ENCODE results near the gene FOXC1. TPM values are rescaled to one million over a fixed set of nuclear protein-coding genes. Genes with fewer than 3 reads are reported as not detected.

FOXC1 gene
- total RNA-seq, 1 experiment from 2014 or later = 16.5 TPM

GRCh38 chr6:1611572-1612298 is 2.0 kb downstream of the FOXC1 start:
- no peak for DNase-seq
- H3K4me3 Mint-ChIP-seq (ENCODE audit: low read depth, unreplicated experiment) = peak overlapping the region; percentile 80
- H3K27me3 Mint-ChIP-seq (ENCODE audit: unreplicated experiment) = peaks cover 12% of the 10 kb centered on the region
- BruUV-seq (replicated peaks) = no TSS peak
- CTCF ChIA-PET = interaction anchor here (0.6 kb wide), 1 partner anchor 91 kb away, joined by 4 read pairs; no protein-coding TSS in a partner anchor
- intact Hi-C loops (cut with micrococcal nuclease; ENCODE audit: unreplicated experiment) = loop anchor here (5.0 kb wide), 2 partner anchors 76 to 151 kb away; no protein-coding TSS in a partner anchor
- no peaks in the 10 kb centered on the region for H3K9me3 Mint-ChIP-seq (ENCODE audit: low read depth, unreplicated experiment)
- H3K36me3 Mint-ChIP-seq (ENCODE audit: insufficient read depth, unreplicated experiment) = peaks cover 64% of the 10 kb centered on the region
- H3K27ac Mint-ChIP-seq (ENCODE audit: unreplicated experiment) = peak overlapping the region; percentile 81
- TF ChIP-seq, protein P1, sequence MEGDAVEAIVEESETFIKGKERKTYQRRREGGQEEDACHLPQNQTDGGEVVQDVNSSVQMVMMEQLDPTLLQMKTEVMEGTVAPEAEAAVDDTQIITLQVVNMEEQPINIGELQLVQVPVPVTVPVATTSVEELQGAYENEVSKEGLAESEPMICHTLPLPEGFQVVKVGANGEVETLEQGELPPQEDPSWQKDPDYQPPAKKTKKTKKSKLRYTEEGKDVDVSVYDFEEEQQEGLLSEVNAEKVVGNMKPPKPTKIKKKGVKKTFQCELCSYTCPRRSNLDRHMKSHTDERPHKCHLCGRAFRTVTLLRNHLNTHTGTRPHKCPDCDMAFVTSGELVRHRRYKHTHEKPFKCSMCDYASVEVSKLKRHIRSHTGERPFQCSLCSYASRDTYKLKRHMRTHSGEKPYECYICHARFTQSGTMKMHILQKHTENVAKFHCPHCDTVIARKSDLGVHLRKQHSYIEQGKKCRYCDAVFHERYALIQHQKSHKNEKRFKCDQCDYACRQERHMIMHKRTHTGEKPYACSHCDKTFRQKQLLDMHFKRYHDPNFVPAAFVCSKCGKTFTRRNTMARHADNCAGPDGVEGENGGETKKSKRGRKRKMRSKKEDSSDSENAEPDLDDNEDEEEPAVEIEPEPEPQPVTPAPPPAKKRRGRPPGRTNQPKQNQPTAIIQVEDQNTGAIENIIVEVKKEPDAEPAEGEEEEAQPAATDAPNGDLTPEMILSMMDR (IDR thresholded peaks at IDR 0.05; ENCODE audit: unreplicated experiment) = no peak
- peaks cover 8% of the 10 kb centered on the region for H3K4me1 Mint-ChIP-seq (ENCODE audit: low read depth, unreplicated experiment)

DNA sequence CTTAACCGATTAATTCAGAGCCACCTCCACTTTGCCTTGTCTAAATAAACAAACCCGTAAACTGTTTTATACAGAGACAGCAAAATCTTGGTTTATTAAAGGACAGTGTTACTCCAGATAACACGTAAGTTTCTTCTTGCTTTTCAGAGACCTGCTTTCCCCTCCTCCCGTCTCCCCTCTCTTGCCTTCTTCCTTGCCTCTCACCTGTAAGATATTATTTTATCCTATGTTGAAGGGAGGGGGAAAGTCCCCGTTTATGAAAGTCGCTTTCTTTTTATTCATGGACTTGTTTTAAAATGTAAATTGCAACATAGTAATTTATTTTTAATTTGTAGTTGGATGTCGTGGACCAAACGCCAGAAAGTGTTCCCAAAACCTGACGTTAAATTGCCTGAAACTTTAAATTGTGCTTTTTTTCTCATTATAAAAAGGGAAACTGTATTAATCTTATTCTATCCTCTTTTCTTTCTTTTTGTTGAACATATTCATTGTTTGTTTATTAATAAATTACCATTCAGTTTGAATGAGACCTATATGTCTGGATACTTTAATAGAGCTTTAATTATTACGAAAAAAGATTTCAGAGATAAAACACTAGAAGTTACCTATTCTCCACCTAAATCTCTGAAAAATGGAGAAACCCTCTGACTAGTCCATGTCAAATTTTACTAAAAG is 2.7 kb downstream of the FOXC1 start:
- BruUV-seq (replicated peaks) = TSS peak; percentile 82
- Mint-ChIP-seq H3K4me1 (ENCODE audit: low read depth, unreplicated experiment) (peaks cover 8% of the 10 kb centered on the region), H3K9me3 (ENCODE audit: low read depth, unreplicated experiment) (no peaks in the 10 kb centered on the region), H3K4me3 (ENCODE audit: low read depth, unreplicated experiment) (peak overlapping the region; percentile 80), H3K36me3 (ENCODE audit: insufficient read depth, unreplicated experiment) (peaks cover 64% of the 10 kb centered on the region), H3K27me3 (ENCODE audit: unreplicated experiment) (peaks cover 12% of the 10 kb centered on the region), H3K27ac (ENCODE audit: unreplicated experiment) (peak overlapping the region; percentile 81)
- no peak for DNase-seq
- TF ChIP-seq, protein P1 (IDR thresholded peaks at IDR 0.05; ENCODE audit: unreplicated experiment) = no peak
- intact Hi-C loops (cut with micrococcal nuclease; ENCODE audit: unreplicated experiment) = loop anchor here (5.0 kb wide), 2 partner anchors 75 to 150 kb away; no protein-coding TSS in a partner anchor
- CTCF ChIA-PET = no interaction called here

- Mint-ChIP-seq H3K4me3 (ENCODE audit: low read depth, unreplicated experiment) (peak overlapping the region; percentile 80), H3K27me3 (ENCODE audit: unreplicated experiment) (peaks cover 12% of the 10 kb centered on the region), H3K4me1 (ENCODE audit: low read depth, unreplicated experiment) (peaks cover 8% of the 10 kb centered on the region), H3K9me3 (ENCODE audit: low read depth, unreplicated experiment) (no peaks in the 10 kb centered on the region), H3K36me3 (ENCODE audit: insufficient read depth, unreplicated experiment) (peaks cover 65% of the 10 kb centered on the region), H3K27ac (ENCODE audit: unreplicated experiment) (peak overlapping the region; percentile 81)
- CTCF ChIA-PET = no interaction called here
- intact Hi-C loops (cut with micrococcal nuclease; ENCODE audit: unreplicated experiment) = loop anchor here (5.0 kb wide), 2 partner anchors 74 to 149 kb away; no protein-coding TSS in a partner anchor
- no TSS peak for BruUV-seq (replicated peaks)
- no peak for DNase-seq
- TF ChIP-seq, protein P1 (IDR thresholded peaks at IDR 0.05; ENCODE audit: unreplicated experiment) = no peak
Observed at GRCh38 chr6:1612974-1613306, 3.2 kb downstream of the FOXC1 start.

DNA sequence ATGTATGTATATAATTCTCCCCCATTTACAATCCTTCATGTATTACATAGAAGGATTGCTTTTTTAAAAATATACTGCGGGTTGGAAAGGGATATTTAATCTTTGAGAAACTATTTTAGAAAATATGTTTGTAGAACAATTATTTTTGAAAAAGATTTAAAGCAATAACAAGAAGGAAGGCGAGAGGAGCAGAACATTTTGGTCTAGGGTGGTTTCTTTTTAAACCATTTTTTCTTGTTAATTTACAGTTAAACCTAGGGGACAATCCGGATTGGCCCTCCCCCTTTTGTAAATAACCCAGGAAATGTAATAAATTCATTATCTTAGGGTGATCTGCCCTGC is 3.6 kb downstream of the FOXC1 start:
- Mint-ChIP-seq H3K36me3 (ENCODE audit: insufficient read depth, unreplicated experiment) (peaks cover 61% of the 10 kb centered on the region), H3K4me3 (ENCODE audit: low read depth, unreplicated experiment) (peak overlapping the region; percentile 80), H3K27me3 (ENCODE audit: unreplicated experiment) (peaks cover 8% of the 10 kb centered on the region), H3K27ac (ENCODE audit: unreplicated experiment) (peak overlapping the region; percentile 81), H3K9me3 (ENCODE audit: low read depth, unreplicated experiment) (no peaks in the 10 kb centered on the region), H3K4me1 (ENCODE audit: low read depth, unreplicated experiment) (peaks cover 6% of the 10 kb centered on the region)
- BruUV-seq (replicated peaks) = no TSS peak
- TF ChIP-seq, protein P1 (IDR thresholded peaks at IDR 0.05; ENCODE audit: unreplicated experiment) = no peak
- CTCF ChIA-PET = no interaction called here
- DNase-seq = no peak
- intact Hi-C loops (cut with micrococcal nuclease; ENCODE audit: unreplicated experiment) = loop anchor here (5.0 kb wide), 2 partner anchors 74 to 149 kb away; no protein-coding TSS in a partner anchor
